Esophagus muscularis mucosa (tissue), 4 donors: ENCODE data around the gene MRPS15. TPM values are rescaled to one million over a fixed set of nuclear protein-coding genes. Genes with fewer than 3 reads are reported as not detected.
"Not testable (repeated sequence)": the region's sequence is repeated elsewhere in the genome, so short reads cannot be mapped to it uniquely, and the experiment has no call there.

Experiments
- DNase-seq: peaks from one replicate; pipeline ENCODE4 v3.0.0-alpha.2; 2017; ENCODE audit errors: extremely low spot score
- H3K27ac ChIP-seq, 4 donors: fragments of 200-600 bp; sonication (generic); replicated peaks in 1 of 4; 1 replicate in 3 of 4; 2 replicates in 1 of 4; pipeline ENCODE4 v1.5.1; 2016 to 2019; ENCODE audit warnings: mild to moderate bottlenecking in 1 of 4
- H3K27me3 ChIP-seq, 4 donors: fragments of 200-600 bp; sonication (generic); one replicate each; pipeline versions ENCODE4 v1.5.1 to v1.6.0; 2016 to 2019
- H3K36me3 ChIP-seq, 4 donors: fragments of 200-600 bp; sonication (generic); one replicate each; pipeline ENCODE4 v1.5.1; 2016 to 2019
- H3K4me1 ChIP-seq, 4 donors: fragments of 200-600 bp; sonication (generic); one replicate each; pipeline ENCODE4 v1.5.1; 2016 to 2019
- H3K4me3 ChIP-seq, 4 donors: fragments of 200-600 bp; sonication (generic); 1 replicate in 2 of 4; 2 replicates in 2 of 4; pipeline ENCODE4 v1.5.1; 2016 to 2019; ENCODE audit warnings: mild to moderate bottlenecking in 4 of 4, moderate library complexity in 1 of 4
- H3K9me3 ChIP-seq, 4 donors: fragments of 200-600 bp; sonication (generic); 1 replicate in 3 of 4; 2 replicates in 1 of 4; pipeline ENCODE4 v1.5.1; 2016 to 2019
- CTCF ChIP-seq, 3 experiments: fragments of 200-600 bp in 2 of 3; fragments of 450-650 bp in 1 of 3; sonication (generic) in 2 of 3; IDR thresholded peaks; one replicate each; pipeline ENCODE4 v1.5.1; 2017 to 2019; ENCODE audit warnings: antibody characterized with exemption in 3 of 3, mild to moderate bottlenecking in 2 of 3, moderate library complexity in 1 of 3
- EP300 ChIP-seq: sonication (generic); formaldehyde crosslinking; IDR thresholded peaks from one replicate; pipeline ENCODE4 v1.6.1; 2017; ENCODE audit warnings: antibody characterized with exemption
- POLR2A ChIP-seq: fragments of 450-650 bp; IDR thresholded peaks from one replicate; pipeline ENCODE4 v1.6.1; 2017; ENCODE audit warnings: antibody characterized with exemption, moderate library complexity, mild to moderate bottlenecking, low read depth
- POLR2AphosphoS5 ChIP-seq, 2 donors: sonication (generic); formaldehyde crosslinking; IDR thresholded peaks; one replicate each; pipeline ENCODE4 v1.6.1; 2017; ENCODE audit warnings: antibody characterized with exemption in 2 of 2
- WGBS: methylation state at CpG from one replicate; pipeline ENCODE4 v1.1.5; 2018; 5-methylcytosine and 5-hydroxymethylcytosine counted together
- intact Hi-C: fragments of 100-400 bp; cut with DNase I; formaldehyde crosslinking; loops from one replicate; pipeline ENCODE4 v1.15.1; 2023
- total RNA-seq, 4 donors: library from RNA; depleted of rRNA; stranded (reverse); fragments of >200 nt; gene quantifications; one replicate each; pipeline versions ENCODE4 v1.1.0 to v1.2.1, GENCODE V29; 2016

The MRPS15 gene
- total RNA-seq, 4 donors from 2014 or later: 64.8 to 109 (median 86.8) TPM

GRCh38 chr1:36481771-36482723 lies 17.9 kb upstream of the MRPS15 start:
- Histone ChIP-seq H3K27ac (no peak overlapping the region), H3K4me3 (peak overlapping the region in 3 of 4 donors; percentile 7 to 37 (median 18)), H3K9me3 (no peaks in the 10 kb centered on the region), H3K36me3 (no peaks in the 10 kb centered on the region), H3K27me3 (peaks cover 0 to 32% (median 0%) of the 10 kb centered on the region in 4 donors), H3K4me1 (peaks cover 0 to 4% (median 0%) of the 10 kb centered on the region in 4 donors)
- intact Hi-C loops: no loop called here
- TF ChIP-seq POLR2AphosphoS5 (IDR thresholded peaks at IDR 0.05): no peak
- TF ChIP-seq POLR2A: no peak
- TF ChIP-seq EP300: no peak
- TF ChIP-seq CTCF (IDR thresholded peaks at IDR 0.05): no peak
- 38% methylated on average over 26 of the region's 26 CpGs for WGBS
- no peak for DNase-seq

GRCh38 chr1:36481091-36481490 lies 16.9 kb upstream of the MRPS15 start:
- DNase-seq: no peak
- H3K4me1 ChIP-seq: peaks cover 0 to 4% (median 0%) of the 10 kb centered on the region in 4 donors
- WGBS: 83% methylated on average over 5 of the region's 6 CpGs
- TF ChIP-seq POLR2AphosphoS5 (IDR thresholded peaks at IDR 0.05): no peak
- no peak for TF ChIP-seq POLR2A
- no peak for TF ChIP-seq EP300
- no peak overlapping the region for H3K4me3 ChIP-seq
- no peak overlapping the region for H3K27ac ChIP-seq
- peaks cover 0 to 32% (median 0%) of the 10 kb centered on the region in 4 donors for H3K27me3 ChIP-seq
- no peaks in the 10 kb centered on the region for H3K36me3 ChIP-seq
- H3K9me3 ChIP-seq: no peaks in the 10 kb centered on the region
- intact Hi-C loops: no loop called here

DNA sequence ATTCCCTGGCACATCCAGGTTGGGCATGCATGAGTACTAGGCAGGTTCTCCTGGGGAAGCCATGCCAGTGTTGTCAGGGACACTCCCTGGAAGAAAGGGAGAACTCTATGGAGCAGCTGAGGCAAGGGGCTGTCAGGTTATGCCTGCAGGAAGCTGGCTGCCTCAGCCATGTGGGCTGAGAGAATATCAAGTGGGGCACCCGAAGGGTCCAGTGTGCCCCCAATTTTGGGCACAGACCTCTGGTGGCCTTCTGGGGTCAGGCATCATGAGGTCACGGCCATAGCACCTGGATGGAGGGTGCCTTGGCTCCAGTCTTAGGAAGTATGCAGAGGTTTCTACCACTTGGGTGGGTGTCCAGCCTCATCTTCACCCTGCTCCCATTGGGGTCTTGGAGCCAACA lies 16.0 kb upstream of the MRPS15 start:
- WGBS: 83% methylated on average over 1 of the region's 2 CpGs
- H3K27ac ChIP-seq: no peak overlapping the region
- intact Hi-C loops: no loop called here
- H3K4me3 ChIP-seq: no peak overlapping the region
- H3K4me1 ChIP-seq: peaks cover 0 to 4% (median 0%) of the 10 kb centered on the region in 4 donors
- no peak for DNase-seq
- no peaks in the 10 kb centered on the region for H3K36me3 ChIP-seq
- H3K27me3 ChIP-seq: peaks cover 0 to 32% (median 0%) of the 10 kb centered on the region in 4 donors
- TF ChIP-seq POLR2A (no peak), CTCF (IDR thresholded peaks at IDR 0.05) (no peak), EP300 (no peak), POLR2AphosphoS5 (IDR thresholded peaks at IDR 0.05) (no peak)
- no peaks in the 10 kb centered on the region for H3K9me3 ChIP-seq

GRCh38 chr1:36479505-36480051 lies 15.4 kb upstream of the MRPS15 start:
- TF ChIP-seq CTCF (IDR thresholded peaks at IDR 0.05) (no peak), POLR2A (no peak), EP300 (no peak), POLR2AphosphoS5 (IDR thresholded peaks at IDR 0.05) (no peak)
- Histone ChIP-seq H3K4me1 (peaks cover 0 to 4% (median 0%) of the 10 kb centered on the region in 4 donors), H3K4me3 (no peak overlapping the region), H3K36me3 (no peaks in the 10 kb centered on the region), H3K27ac (no peak overlapping the region), H3K27me3 (peaks cover 0 to 32% (median 0%) of the 10 kb centered on the region in 4 donors), H3K9me3 (no peaks in the 10 kb centered on the region)
- no peak for DNase-seq
- intact Hi-C loops: no loop called here
- WGBS: 78% methylated on average over 2 of the region's 2 CpGs

GRCh38 chr1:36477615-36478014 lies 13.4 kb upstream of the MRPS15 start:
- H3K4me1 ChIP-seq, H3K4me3 ChIP-seq, intact Hi-C loops, H3K36me3 ChIP-seq, DNase-seq, H3K27ac ChIP-seq, H3K9me3 ChIP-seq: not testable (repeated sequence)
- WGBS: 89% methylated on average over 13 of the region's 13 CpGs
- peaks cover 0 to 27% (median 0%) of the 10 kb centered on the region in 4 donors for H3K27me3 ChIP-seq
